HG03378 (cell line): ENCODE data around the gene SHISA7.

Experiments used
- ATAC-seq: cut with Tn5 transposase; IDR thresholded peaks from one replicate; pipeline ENCODE4 v1.9.1; 2021; ENCODE audit warnings: mild to moderate bottlenecking, moderate library complexity; ENCODE audit not compliant: unreplicated experiment

The SHISA7 gene

GRCh38 chr19:55391702-55392615 lies 51.1 kb downstream of the SHISA7 start:
- ATAC-seq = no peak

GRCh38 chr19:55391191-55391670 lies 51.9 kb downstream of the SHISA7 start:
- no peak for ATAC-seq

- ATAC-seq = no peak
Observed at GRCh38 chr19:55390461-55390880, 52.6 kb downstream of the SHISA7 start.

- ATAC-seq = no peak
Observed at GRCh38 chr19:55389386-55390317, 53.4 kb downstream of the SHISA7 start.

DNA sequence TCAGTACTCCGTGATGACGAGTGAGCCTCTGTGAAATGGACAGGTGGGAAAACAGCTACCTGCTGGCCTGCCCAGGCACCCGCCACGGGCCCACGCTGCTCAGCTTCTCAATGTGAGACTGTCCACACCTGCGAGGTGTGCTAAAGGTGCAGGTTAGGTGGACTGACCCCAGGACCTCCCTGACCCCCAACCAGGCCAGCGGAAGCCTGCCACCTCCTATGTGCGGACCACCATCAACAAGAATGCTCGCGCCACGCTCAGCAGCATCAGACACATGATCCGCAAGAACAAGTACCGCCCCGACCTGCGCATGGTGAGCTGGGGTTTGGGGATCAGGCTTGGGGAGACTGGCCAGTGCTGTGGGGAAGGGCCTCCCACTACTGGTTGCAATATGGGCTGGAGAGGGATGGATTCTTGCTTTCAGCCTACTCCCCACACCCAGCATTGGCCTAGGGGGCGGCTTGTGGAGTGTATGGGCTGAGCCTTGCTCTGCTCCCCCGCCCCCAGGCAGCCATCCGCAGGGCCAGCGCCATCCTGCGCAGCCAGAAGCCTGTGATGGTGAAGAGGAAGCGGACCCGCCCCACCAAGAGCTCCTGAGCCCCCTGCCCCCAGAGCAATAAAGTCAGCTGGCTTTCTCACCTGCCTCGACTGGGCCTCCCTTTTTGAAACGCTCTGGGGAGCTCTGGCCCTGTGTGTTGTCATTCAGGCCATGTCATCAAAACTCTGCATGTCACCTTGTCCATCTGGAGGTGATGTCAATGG lies 55.2 kb downstream of the SHISA7 start:
- no peak for ATAC-seq

- no peak for ATAC-seq
Observed at GRCh38 chr19:55386493-55386971, 56.6 kb downstream of the SHISA7 start.

GRCh38 chr19:55385724-55386492 lies 57.2 kb downstream of the SHISA7 start, which contains the start of gene RPL28:
Gene RPL28 (plus strand): TSS chr19:55385932. CDS start chr19:55386358, 426 bp downstream.
- ATAC-seq = peak; percentile 58

DNA sequence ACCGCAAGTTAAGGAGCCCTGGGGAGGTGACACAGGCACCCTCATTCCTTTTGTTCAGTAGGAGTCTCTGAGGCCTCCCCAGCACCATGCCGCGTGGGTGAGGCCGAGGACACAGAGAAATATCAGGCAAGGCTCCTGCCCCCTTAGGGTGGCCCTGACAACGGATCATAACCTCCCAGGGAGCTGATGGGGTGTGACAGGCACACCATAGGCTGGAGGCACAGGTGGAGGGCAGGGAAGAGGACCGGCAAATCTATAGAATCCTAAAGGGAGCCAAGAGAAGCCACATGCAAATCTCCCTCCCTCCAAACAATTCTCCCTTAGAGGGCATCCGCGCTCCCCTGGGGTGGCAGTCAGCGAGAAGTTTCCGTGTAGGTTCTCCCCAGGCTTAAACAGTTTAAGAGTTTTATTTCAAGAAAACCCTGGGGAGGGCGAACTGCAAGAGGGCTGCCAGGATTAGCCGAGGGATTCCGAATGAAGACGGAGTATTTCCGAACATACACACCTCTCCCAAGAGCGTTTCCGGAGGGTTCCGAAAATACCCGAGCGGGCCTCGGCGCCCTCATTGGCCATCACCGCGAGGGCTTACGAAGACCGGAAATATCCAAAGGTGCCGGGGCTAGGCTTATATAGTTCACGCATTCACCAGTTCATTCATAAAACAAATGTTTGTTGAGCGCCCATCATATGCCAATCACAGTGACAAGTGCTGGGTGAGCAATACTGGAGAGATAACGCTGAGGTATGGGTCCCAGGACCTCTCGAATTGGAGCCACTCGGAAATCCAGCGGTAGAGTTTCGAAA lies 58.0 kb downstream of the SHISA7 start:
- ATAC-seq = peak; percentile 63

- no peak for ATAC-seq
Observed at GRCh38 chr19:55384131-55384919, 58.8 kb downstream of the SHISA7 start, which contains the start of gene TMEM238. Gene TMEM238 (minus strand): TSS chr19:55384292. CDS start chr19:55384259, 33 bp downstream.

- ATAC-seq = no peak
Observed at GRCh38 chr19:55383279-55384130, 59.6 kb downstream of the SHISA7 start.

GRCh38 chr19:55382522-55383054 lies 60.5 kb downstream of the SHISA7 start:
- ATAC-seq = no peak

- no peak for ATAC-seq
Observed at GRCh38 chr19:55382013-55382412, 61.1 kb downstream of the SHISA7 start.

- ATAC-seq = no peak
Observed at GRCh38 chr19:55379174-55379573, 63.9 kb downstream of the SHISA7 start.
